IMR-90 (cell line): ENCODE results near the gene ELK3. TPM values are rescaled to one million over a fixed set of nuclear protein-coding genes. Genes with fewer than 3 reads are reported as not detected.

Source experiments
- ATAC-seq: fragments of 200-7000 bp; cut with Tn5 transposase; 2 replicates; pipeline ENCODE4 v1.9.1; 2020; ENCODE audit warnings: low read depth, mild to moderate bottlenecking, moderate library complexity
- BruUV-seq: library from RNA; stranded (reverse); fragments of 400-500 nt; replicated peaks from 2 replicates; lab custom pipeline; 2021; lab: Mats Ljungman, UMichigan
- CTCF ChIA-PET: fragments of 300-600 bp; formaldehyde crosslinking; extraction: SDS; loops from one replicate; lab custom pipeline; 2021; ENCODE audit warnings: antibody characterized with exemption; lab: Yijun Ruan, JAX
- POLR2A ChIA-PET: fragments of 300-600 bp; sonication (Branson Sonifier 250); formaldehyde crosslinking; loops from one replicate; lab custom pipeline; 2022; ENCODE audit warnings: antibody characterized with exemption; ENCODE audit not compliant: unreplicated experiment; lab: Charles Lee
- DNase-seq: peaks from one replicate; pipeline ENCODE4 v3.0.0; 2013
- H2AFZ ChIP-seq: replicated peaks from 2 replicates; pipeline ENCODE3; 2013; ENCODE audit warnings: low read length, mild to moderate bottlenecking; ENCODE audit not compliant: poor library complexity
- H2AK5ac ChIP-seq: 2 replicates; pipeline ENCODE4 v1.6.1; 2013; ENCODE audit warnings: low read depth, low read length, inconsistent platforms
- H2AK9ac ChIP-seq: replicated peaks from 2 replicates; pipeline ENCODE3; 2013; ENCODE audit warnings: mild to moderate bottlenecking, low read depth, low read length, moderate library complexity; ENCODE audit not compliant: poor library complexity
- H2BK120ac ChIP-seq: 2 replicates; pipeline ENCODE4 v1.6.1; 2013; ENCODE audit warnings: low read depth, low read length, inconsistent platforms
- H2BK15ac ChIP-seq: 3 replicates; pipeline ENCODE4 v1.6.1; 2013; ENCODE audit warnings: low read depth, low read length, inconsistent platforms
- H2BK20ac ChIP-seq: 2 replicates; pipeline ENCODE4 v1.6.1; 2013; ENCODE audit warnings: low read depth, mild to moderate bottlenecking, inconsistent platforms, low read length, moderate library complexity
- H2BK5ac ChIP-seq: 2 replicates; pipeline ENCODE4 v1.6.1; 2013; ENCODE audit warnings: mild to moderate bottlenecking, low read depth, low read length, inconsistent platforms; ENCODE audit not compliant: poor library complexity, severe bottlenecking
- H3K14ac ChIP-seq: replicated peaks from 2 replicates; pipeline ENCODE4 v1.6.1; 2013; ENCODE audit warnings: low read depth, low read length, inconsistent platforms
- H3K18ac ChIP-seq: 2 replicates; pipeline ENCODE4 v1.6.1; 2013; ENCODE audit warnings: low read depth, low read length, control low read depth
- H3K23ac ChIP-seq: 2 replicates; pipeline ENCODE4 v1.6.1; 2013; ENCODE audit warnings: low read depth, low read length, inconsistent platforms
- H3K27ac ChIP-seq: 2 replicates; pipeline ENCODE4 v1.5.1; 2013; ENCODE audit warnings: mild to moderate bottlenecking, control low read depth, low read length; ENCODE audit not compliant: insufficient read depth
- H3K27me3 ChIP-seq: 2 replicates; pipeline ENCODE4 v1.6.1; 2013; ENCODE audit warnings: low read length; ENCODE audit not compliant: control insufficient read depth, insufficient read depth
- H3K36me3 ChIP-seq: 2 replicates; pipeline ENCODE4 v1.6.1; 2013; ENCODE audit warnings: low read length, mixed read lengths; ENCODE audit not compliant: control insufficient read depth, insufficient read depth
- H3K4ac ChIP-seq: 2 replicates; pipeline ENCODE4 v1.6.1; 2013; ENCODE audit warnings: low read depth, low read length, inconsistent platforms
- H3K4me1 ChIP-seq: 2 replicates; pipeline ENCODE4 v1.6.1; 2013; ENCODE audit warnings: low read length, mixed read lengths; ENCODE audit not compliant: control insufficient read depth, insufficient read depth
- H3K4me2 ChIP-seq: 2 replicates; pipeline ENCODE4 v1.6.1; 2013; ENCODE audit warnings: low read depth, mild to moderate bottlenecking, control low read depth, low read length, moderate library complexity
- H3K4me3 ChIP-seq: 2 replicates; pipeline ENCODE4 v1.5.1; 2013; ENCODE audit warnings: low read depth, mild to moderate bottlenecking, control low read depth, low read length, moderate library complexity; ENCODE audit not compliant: insufficient read depth
- H3K56ac ChIP-seq: 2 replicates; pipeline ENCODE4 v1.6.1; 2013; ENCODE audit warnings: low read length, inconsistent platforms; ENCODE audit not compliant: insufficient read depth; ENCODE audit errors: extremely low read depth
- H3K79me1 ChIP-seq, 2 experiments: 2 replicates each; pipeline ENCODE4 v1.6.1; 2013; ENCODE audit warnings: low read length in 2 of 2, inconsistent platforms in 1 of 2, low read depth in 1 of 2
- H3K9ac ChIP-seq: 2 replicates; pipeline ENCODE4 v1.6.1; 2013; ENCODE audit warnings: low read depth, low read length, control low read depth
- H3K9me1 ChIP-seq: 2 replicates; pipeline ENCODE4 v1.6.1; 2013; ENCODE audit warnings: low read length, inconsistent platforms; ENCODE audit not compliant: insufficient read depth
- H3K9me3 ChIP-seq: 2 replicates; pipeline ENCODE4 v1.6.1; 2013; ENCODE audit warnings: low read length; ENCODE audit not compliant: control insufficient read depth, insufficient read depth
- H4K20me1 ChIP-seq: 2 replicates; pipeline ENCODE4 v1.6.1; 2013; ENCODE audit warnings: low read length, inconsistent platforms; ENCODE audit not compliant: insufficient read depth
- H4K5ac ChIP-seq: 2 replicates; pipeline ENCODE4 v1.6.1; 2013; ENCODE audit warnings: mild to moderate bottlenecking, low read depth, low read length, control low read depth
- H4K8ac ChIP-seq, 2 experiments: 2 replicates each; pipeline ENCODE4 v1.6.1; 2013; ENCODE audit warnings: low read depth in 2 of 2, low read length in 2 of 2, control low read depth in 1 of 2, inconsistent platforms in 1 of 2
- H4K91ac ChIP-seq: 2 replicates; pipeline ENCODE4 v1.6.1; 2013; ENCODE audit warnings: low read depth, low read length, inconsistent platforms; ENCODE audit not compliant: insufficient read depth
- BHLHE40 ChIP-seq: fragments of 150-350 bp; IDR thresholded peaks from 2 replicates; pipeline ENCODE4 v1.6.1; 2016; ENCODE audit warnings: mild to moderate bottlenecking, low read depth, low read length
- CEBPB ChIP-seq: IDR thresholded peaks from 2 replicates; pipeline ENCODE4 v1.6.1; 2012; ENCODE audit warnings: low read depth, low read length, improper control_type of control experiment
- CHD1 ChIP-seq: IDR thresholded peaks from 2 replicates; pipeline ENCODE4 v1.6.1; 2012; ENCODE audit warnings: low read depth, low read length, improper control_type of control experiment
- FOS ChIP-seq: fragments of 150-350 bp; IDR thresholded peaks from 2 replicates; pipeline ENCODE4 v1.6.1; 2016; ENCODE audit warnings: low read depth, low read length
- MAFK ChIP-seq: IDR thresholded peaks from 2 replicates; pipeline ENCODE4 v1.6.1; 2012; ENCODE audit warnings: low read depth, low read length, improper control_type of control experiment
- MAZ ChIP-seq: IDR thresholded peaks from 2 replicates; pipeline ENCODE4 v1.6.1; 2012; ENCODE audit warnings: low read depth, mild to moderate bottlenecking, low read length, improper control_type of control experiment, moderate library complexity, borderline replicate concordance
- MXI1 ChIP-seq: IDR thresholded peaks from 2 replicates; pipeline ENCODE4 v1.6.1; 2012; ENCODE audit warnings: low read depth, mild to moderate bottlenecking, low read length, moderate library complexity, borderline replicate concordance
- NFE2L2 ChIP-seq: fragments of 150-350 bp; IDR thresholded peaks from 2 replicates; pipeline ENCODE4 v1.6.1; 2016; ENCODE audit warnings: low read depth, mild to moderate bottlenecking, low read length
- POLR2A ChIP-seq: IDR thresholded peaks from 2 replicates; pipeline ENCODE4 v1.6.1; 2012; ENCODE audit warnings: mild to moderate bottlenecking, low read depth, low read length
- RAD21 ChIP-seq: IDR thresholded peaks from 2 replicates; pipeline ENCODE4 v1.6.1; 2012; ENCODE audit warnings: low read length, improper control_type of control experiment
- RCOR1 ChIP-seq: IDR thresholded peaks from 2 replicates; pipeline ENCODE4 v1.6.1; 2012; ENCODE audit warnings: mild to moderate bottlenecking, low read length, improper control_type of control experiment; ENCODE audit not compliant: insufficient replicate concordance
- RFX5 ChIP-seq: IDR thresholded peaks from 2 replicates; pipeline ENCODE4 v1.8.0; 2012; ENCODE audit warnings: low read depth, mild to moderate bottlenecking, low read length, moderate library complexity
- SMC3 ChIP-seq: fragments of 150-350 bp; IDR thresholded peaks from 2 replicates; pipeline ENCODE4 v1.6.1; 2016; ENCODE audit warnings: low read depth, mild to moderate bottlenecking, antibody characterized with exemption, low read length, moderate library complexity
- WGBS, 2 experiments: methylation state at CpG; one replicate each; pipeline versions ENCODE4 v1.1.5 to v1.1.7; 2013; ENCODE audit warnings: missing lambda C conversion rate in 2 of 2; ENCODE audit not compliant: insufficient read length in 1 of 2; ENCODE audit errors: extremely low coverage in 2 of 2; 5-methylcytosine and 5-hydroxymethylcytosine counted together
- dilution Hi-C: fragments of 300-500 bp; cut with HindIII; formaldehyde crosslinking; loops from one replicate; pipeline ENCODE4 v1.14.3; 2018; ENCODE audit warnings: low sequenced_read_pairs; ENCODE audit not compliant: unreplicated experiment
- in situ Hi-C: fragments of 300-500 bp; cut with MboI; formaldehyde crosslinking; loops from 3 replicates; pipeline ENCODE4 v1.14.3; 2019; ENCODE audit warnings: low sequenced_read_pairs, inconsistent platforms, mixed read lengths
- intact Hi-C: fragments of 100-400 bp; cut with micrococcal nuclease; formaldehyde crosslinking; loops from 2 replicates; pipeline ENCODE4 v1.10.0; 2022
- polyA plus RNA-seq, 3 experiments: library from polyadenylated mRNA; depleted of rRNA; stranded (reverse); fragments of >200 nt; gene quantifications; 2 replicates each; pipeline ENCODE4 v1.2.3, GENCODE V29; 2012; ENCODE audit warnings: low replicate concordance in 1 of 3
- total RNA-seq: library from RNA; depleted of rRNA; stranded (reverse); fragments of >200 nt; gene quantifications from 2 replicates; pipeline ENCODE4 v1.2.3, GENCODE V29; 2012
- TF ChIP-seq, protein P1 (sequence below): fragments of 150-350 bp; IDR thresholded peaks from 2 replicates; pipeline ENCODE4 v1.6.1; 2016; ENCODE audit warnings: low read depth, mild to moderate bottlenecking, low read length, moderate library complexity, borderline replicate concordance
- TF ChIP-seq, protein P2 (sequence below): fragments of 150-350 bp; IDR thresholded peaks from 2 replicates; pipeline ENCODE4 v1.6.1; 2017; ENCODE audit warnings: mild to moderate bottlenecking, antibody characterized with exemption, low read length, low read depth
- TF ChIP-seq, protein P3 (sequence below): conservative IDR thresholded peaks from 2 replicates; pipeline ENCODE4 v1.5.1; 2012; ENCODE audit warnings: mild to moderate bottlenecking, low read depth, low read length, improper control_type of control experiment

ELK3 gene
- total and polyA plus RNA-seq, 2 of the 4 experiments (the other 2 are of a cell fraction), result 14.5 to 27.5 TPM

DNA sequence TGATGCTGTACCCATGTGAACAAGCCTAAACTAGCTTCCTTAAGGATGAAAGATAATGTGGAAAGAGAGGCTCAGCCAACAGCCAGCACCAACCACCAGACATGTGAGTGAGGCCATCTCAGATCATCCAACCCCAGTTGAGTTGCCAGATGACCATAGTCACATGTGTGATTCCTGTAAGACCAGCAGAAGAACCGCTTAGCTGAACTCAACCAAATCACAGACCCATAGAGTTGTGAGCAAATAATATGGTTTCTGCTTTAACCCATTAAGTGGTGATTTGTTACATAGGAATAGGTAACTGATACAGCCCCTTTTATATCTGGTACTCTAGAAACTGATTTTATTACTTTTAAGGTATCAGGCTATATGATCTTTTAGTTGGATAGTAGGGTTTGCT, 17.6 kb upstream of the ELK3 start:
- BruUV-seq, result no TSS peak

More for the DNA sequence above, 17.6 kb upstream of the ELK3 start:
- Histone ChIP-seq H3K9me3 (peaks cover 6% of the 10 kb centered on the region; the same call in 1 of the 2 replicates), H3K27ac (no peak overlapping the region), H2BK15ac (no peak overlapping the region), H3K14ac (no peak overlapping the region), H3K23ac (no peak overlapping the region), H2BK120ac (no peak overlapping the region), H3K27me3 (peaks cover 4% of the 10 kb centered on the region; the same call in 1 of the 2 replicates), H2BK5ac (no peak overlapping the region), H4K20me1 (no peaks in the 10 kb centered on the region), H2BK20ac (no peak overlapping the region), H3K4me1 (no peaks in the 10 kb centered on the region), H3K36me3 (no peaks in the 10 kb centered on the region), H4K8ac (no peak overlapping the region), H3K18ac (no peak overlapping the region), H3K79me1 (no peaks in the 10 kb centered on the region), H3K9me1 (no peaks in the 10 kb centered on the region), H2AFZ (no peak overlapping the region), H3K4me2 (no peak overlapping the region), H4K91ac (no peak overlapping the region), H3K9ac (no peak overlapping the region), H2AK9ac (no peak overlapping the region), H4K5ac (no peak overlapping the region), H2AK5ac (no peak overlapping the region), H3K4ac (no peak overlapping the region), H3K56ac (no peak overlapping the region), H3K4me3 (no peak overlapping the region)
- ChIA-PET CTCF (no interaction called here), POLR2A (no interaction called here)
- intact Hi-C loops, result no loop called here
- in situ Hi-C loops, result no loop called here
- dilution Hi-C loops, result no loop called here
- ATAC-seq, result no peak
- DNase-seq, result no peak
- no CpG with 5 or more reads among the region's 1 CpG for WGBS, 2 experiments
- TF ChIP-seq RCOR1 (no peak), MXI1 (no peak), BHLHE40 (no peak), NFE2L2 (no peak), POLR2A (no peak), MAZ (no peak), CHD1 (no peak), RFX5 (no peak), FOS (no peak), RAD21 (no peak), MAFK (no peak), SMC3 (no peak), CEBPB (no peak)
- TF ChIP-seq, protein P1, sequence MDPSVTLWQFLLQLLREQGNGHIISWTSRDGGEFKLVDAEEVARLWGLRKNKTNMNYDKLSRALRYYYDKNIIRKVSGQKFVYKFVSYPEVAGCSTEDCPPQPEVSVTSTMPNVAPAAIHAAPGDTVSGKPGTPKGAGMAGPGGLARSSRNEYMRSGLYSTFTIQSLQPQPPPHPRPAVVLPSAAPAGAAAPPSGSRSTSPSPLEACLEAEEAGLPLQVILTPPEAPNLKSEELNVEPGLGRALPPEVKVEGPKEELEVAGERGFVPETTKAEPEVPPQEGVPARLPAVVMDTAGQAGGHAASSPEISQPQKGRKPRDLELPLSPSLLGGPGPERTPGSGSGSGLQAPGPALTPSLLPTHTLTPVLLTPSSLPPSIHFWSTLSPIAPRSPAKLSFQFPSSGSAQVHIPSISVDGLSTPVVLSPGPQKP, result no peak
- TF ChIP-seq, protein P2, sequence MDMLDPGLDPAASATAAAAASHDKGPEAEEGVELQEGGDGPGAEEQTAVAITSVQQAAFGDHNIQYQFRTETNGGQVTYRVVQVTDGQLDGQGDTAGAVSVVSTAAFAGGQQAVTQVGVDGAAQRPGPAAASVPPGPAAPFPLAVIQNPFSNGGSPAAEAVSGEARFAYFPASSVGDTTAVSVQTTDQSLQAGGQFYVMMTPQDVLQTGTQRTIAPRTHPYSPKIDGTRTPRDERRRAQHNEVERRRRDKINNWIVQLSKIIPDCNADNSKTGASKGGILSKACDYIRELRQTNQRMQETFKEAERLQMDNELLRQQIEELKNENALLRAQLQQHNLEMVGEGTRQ, result no peak
- TF ChIP-seq, protein P3, sequence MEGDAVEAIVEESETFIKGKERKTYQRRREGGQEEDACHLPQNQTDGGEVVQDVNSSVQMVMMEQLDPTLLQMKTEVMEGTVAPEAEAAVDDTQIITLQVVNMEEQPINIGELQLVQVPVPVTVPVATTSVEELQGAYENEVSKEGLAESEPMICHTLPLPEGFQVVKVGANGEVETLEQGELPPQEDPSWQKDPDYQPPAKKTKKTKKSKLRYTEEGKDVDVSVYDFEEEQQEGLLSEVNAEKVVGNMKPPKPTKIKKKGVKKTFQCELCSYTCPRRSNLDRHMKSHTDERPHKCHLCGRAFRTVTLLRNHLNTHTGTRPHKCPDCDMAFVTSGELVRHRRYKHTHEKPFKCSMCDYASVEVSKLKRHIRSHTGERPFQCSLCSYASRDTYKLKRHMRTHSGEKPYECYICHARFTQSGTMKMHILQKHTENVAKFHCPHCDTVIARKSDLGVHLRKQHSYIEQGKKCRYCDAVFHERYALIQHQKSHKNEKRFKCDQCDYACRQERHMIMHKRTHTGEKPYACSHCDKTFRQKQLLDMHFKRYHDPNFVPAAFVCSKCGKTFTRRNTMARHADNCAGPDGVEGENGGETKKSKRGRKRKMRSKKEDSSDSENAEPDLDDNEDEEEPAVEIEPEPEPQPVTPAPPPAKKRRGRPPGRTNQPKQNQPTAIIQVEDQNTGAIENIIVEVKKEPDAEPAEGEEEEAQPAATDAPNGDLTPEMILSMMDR, result no peak
